Stimulated activated naive CD8-positive, alpha-beta T cell treated with anti-CD3 and anti-CD28 coated beads, Interleukin-15, amount 100 ng/mL, for 72 hours (primary cell): ENCODE data around the gene TMUB2.
A peak's percentile ranks its signal among the peaks of the same experiment; 100 is the strongest.

ENCODE experiments used
- ATAC-seq: fragments of 150-1000 bp; cut with Tn5 transposase; 2 replicates; pipeline ENCODE4 v1.10.0; 2021; ENCODE audit warnings: mild to moderate bottlenecking, moderate library complexity
- DNase-seq, 2 donors: peaks; one replicate each; pipeline ENCODE4 v3.0.0; 2021 to 2022
- H3K27ac Mint-ChIP-seq, 2 donors: one replicate each; pipeline ENCODE4 v1.8.0; 2022; ENCODE audit warnings: mild to moderate bottlenecking in 2 of 2, mixed read lengths in 2 of 2, moderate library complexity in 2 of 2
- H3K27me3 Mint-ChIP-seq: one replicate; pipeline ENCODE4 v1.8.0; 2022; ENCODE audit warnings: mixed read lengths
- H3K4me1 Mint-ChIP-seq: one replicate; pipeline ENCODE4 v1.8.0; 2022; ENCODE audit warnings: mild to moderate bottlenecking, mixed read lengths
- H3K4me3 Mint-ChIP-seq, 2 donors: one replicate each; pipeline ENCODE4 v1.8.0; 2022; ENCODE audit warnings: mild to moderate bottlenecking in 2 of 2, mixed read lengths in 2 of 2, moderate library complexity in 1 of 2
- H3K9me3 Mint-ChIP-seq, 2 donors: one replicate each; pipeline ENCODE4 v1.8.0; 2022; ENCODE audit warnings: mixed read lengths in 2 of 2

Gene TMUB2

GRCh38 chr17:44170135-44170498, 16.7 kb upstream of the TMUB2 start:
- no peak overlapping the region for H3K27ac Mint-ChIP-seq
- H3K9me3 Mint-ChIP-seq: no peaks in the 10 kb centered on the region
- ATAC-seq: no peak

GRCh38 chr17:44170499-44171201, 16.1 kb upstream of the TMUB2 start, which contains the start of gene ASB16:
Gene ASB16 (plus strand): TSS chr17:44170704. CDS start chr17:44170790, 86 bp downstream.
- H3K4me1 Mint-ChIP-seq: peaks cover 14% of the 10 kb centered on the region
- H3K27ac Mint-ChIP-seq: peak within 1 kb of the TSS in 1 of 2 donors; percentile 83
- no peaks in the 10 kb centered on the region for H3K27me3 Mint-ChIP-seq
- DNase-seq (no peak), ATAC-seq (peak; percentile 12)
- no peaks in the 10 kb centered on the region for H3K9me3 Mint-ChIP-seq
- H3K4me3 Mint-ChIP-seq: no peak within 1 kb of the TSS

More at GRCh38 chr17:44170135-44170498, 16.7 kb upstream of the TMUB2 start:
- Mint-ChIP-seq H3K4me1 (peaks cover 14% of the 10 kb centered on the region), H3K4me3 (no peak overlapping the region), H3K27me3 (no peaks in the 10 kb centered on the region)
- DNase-seq: no peak

GRCh38 chr17:44171931-44172455, 14.8 kb upstream of the TMUB2 start:
- no peaks in the 10 kb centered on the region for H3K27me3 Mint-ChIP-seq
- ATAC-seq (no peak), DNase-seq (no peak)
- H3K4me1 Mint-ChIP-seq: peaks cover 14% of the 10 kb centered on the region
- no peak overlapping the region for H3K4me3 Mint-ChIP-seq
- H3K27ac Mint-ChIP-seq: no peak overlapping the region
- no peaks in the 10 kb centered on the region for H3K9me3 Mint-ChIP-seq

GRCh38 chr17:44174427-44174826, 12.3 kb upstream of the TMUB2 start:
- Mint-ChIP-seq H3K4me3 (no peak overlapping the region), H3K27me3 (no peaks in the 10 kb centered on the region), H3K27ac (no peak overlapping the region), H3K9me3 (no peaks in the 10 kb centered on the region), H3K4me1 (peaks cover 5% of the 10 kb centered on the region)
- ATAC-seq (no peak), DNase-seq (no peak)

- ATAC-seq: peak; percentile 23
- H3K27ac Mint-ChIP-seq: no peak overlapping the region
- no peaks in the 10 kb centered on the region for H3K9me3 Mint-ChIP-seq
- peaks cover 5% of the 10 kb centered on the region for H3K4me1 Mint-ChIP-seq
- H3K4me3 Mint-ChIP-seq: no peak overlapping the region
- H3K27me3 Mint-ChIP-seq: no peaks in the 10 kb centered on the region
- no peak for DNase-seq
These were observed 10.5 kb upstream of the TMUB2 start for GRCh38 chr17:44176257-44176656.

- Mint-ChIP-seq H3K27ac (peak overlapping the region in 1 of 2 donors; percentile 92), H3K4me3 (no peak overlapping the region), H3K27me3 (no peaks in the 10 kb centered on the region), H3K9me3 (no peaks in the 10 kb centered on the region), H3K4me1 (peaks cover 5% of the 10 kb centered on the region)
- DNase-seq (no peak), ATAC-seq (peak; percentile 35)
These were observed 9.9 kb upstream of the TMUB2 start for GRCh38 chr17:44176671-44177501.

GRCh38 chr17:44177640-44178039, 9.1 kb upstream of the TMUB2 start:
- peaks cover 5% of the 10 kb centered on the region for H3K4me1 Mint-ChIP-seq
- H3K27ac Mint-ChIP-seq: peak overlapping the region in 1 of 2 donors; percentile 57

GRCh38 chr17:44178133-44178532, 8.6 kb upstream of the TMUB2 start:
- no peak overlapping the region for H3K4me3 Mint-ChIP-seq
- H3K27ac Mint-ChIP-seq: no peak overlapping the region
- no peak for ATAC-seq
- DNase-seq: no peak
- H3K27me3 Mint-ChIP-seq: no peaks in the 10 kb centered on the region
- H3K4me1 Mint-ChIP-seq: peaks cover 5% of the 10 kb centered on the region
- no peaks in the 10 kb centered on the region for H3K9me3 Mint-ChIP-seq

More at GRCh38 chr17:44177640-44178039, 9.1 kb upstream of the TMUB2 start:
- ATAC-seq: peak; percentile 28
- Mint-ChIP-seq H3K27me3 (no peaks in the 10 kb centered on the region), H3K4me3 (no peak overlapping the region), H3K9me3 (no peaks in the 10 kb centered on the region)
- DNase-seq: no peak

GRCh38 chr17:44183024-44183423, 3.7 kb upstream of the TMUB2 start:
- H3K9me3 Mint-ChIP-seq: no peaks in the 10 kb centered on the region
- H3K27me3 Mint-ChIP-seq: no peaks in the 10 kb centered on the region
- peaks cover 35% of the 10 kb centered on the region for H3K4me1 Mint-ChIP-seq
- peak overlapping the region in 1 of 2 donors; percentile 27 for H3K27ac Mint-ChIP-seq
- DNase-seq (no peak), ATAC-seq (no peak)
- H3K4me3 Mint-ChIP-seq: no peak overlapping the region

GRCh38 chr17:44184212-44184810, 2.5 kb upstream of the TMUB2 start:
- Mint-ChIP-seq H3K27ac (peak overlapping the region in 1 of 2 donors; percentile 72), H3K9me3 (no peaks in the 10 kb centered on the region), H3K27me3 (no peaks in the 10 kb centered on the region), H3K4me1 (peaks cover 48% of the 10 kb centered on the region), H3K4me3 (peak overlapping the region in 1 of 2 donors; percentile 21)
- DNase-seq (no peak), ATAC-seq (no peak)

GRCh38 chr17:44187131-44187899, 543 bp downstream of the TMUB2 start:
- DNase-seq (no peak), ATAC-seq (peak; percentile 68)
- H3K27ac Mint-ChIP-seq: peak overlapping the region; percentile 99
- no peaks in the 10 kb centered on the region for H3K27me3 Mint-ChIP-seq
- no peaks in the 10 kb centered on the region for H3K9me3 Mint-ChIP-seq
- H3K4me1 Mint-ChIP-seq: peaks cover 48% of the 10 kb centered on the region
- peak overlapping the region; percentile 98 to 99 for H3K4me3 Mint-ChIP-seq

- DNase-seq (no peak), ATAC-seq (no peak)
- no peaks in the 10 kb centered on the region for H3K9me3 Mint-ChIP-seq
- H3K27ac Mint-ChIP-seq: no peak overlapping the region
- peaks cover 41% of the 10 kb centered on the region for H3K4me1 Mint-ChIP-seq
- no peaks in the 10 kb centered on the region for H3K27me3 Mint-ChIP-seq
- peak overlapping the region; percentile 98 to 99 for H3K4me3 Mint-ChIP-seq
These were observed 2.0 kb downstream of the TMUB2 start for GRCh38 chr17:44188576-44189403.

- DNase-seq: no peak
- no peak overlapping the region for H3K4me3 Mint-ChIP-seq
- peaks cover 24% of the 10 kb centered on the region for H3K4me1 Mint-ChIP-seq
- H3K9me3 Mint-ChIP-seq: no peaks in the 10 kb centered on the region
- no peak for ATAC-seq
- no peaks in the 10 kb centered on the region for H3K27me3 Mint-ChIP-seq
- H3K27ac Mint-ChIP-seq: peak overlapping the region in 1 of 2 donors; percentile 38
These were observed 3.7 kb downstream of the TMUB2 start for GRCh38 chr17:44190481-44190880.

GRCh38 chr17:44191369-44191768, 4.6 kb downstream of the TMUB2 start:
- H3K27me3 Mint-ChIP-seq: no peaks in the 10 kb centered on the region
- no peak for DNase-seq
- H3K9me3 Mint-ChIP-seq: no peaks in the 10 kb centered on the region
- H3K4me1 Mint-ChIP-seq: peaks cover 21% of the 10 kb centered on the region
- no peak for ATAC-seq
- peak overlapping the region in 1 of 2 donors; percentile 72 for H3K27ac Mint-ChIP-seq
- no peak overlapping the region for H3K4me3 Mint-ChIP-seq
